Occipital lobe (tissue), 2 donors: ENCODE measurements around the gene AOC1. TPM values are rescaled to one million over a fixed set of nuclear protein-coding genes. Genes with fewer than 3 reads are reported as not detected.
"Not testable (repeated sequence)": the region's sequence is repeated elsewhere in the genome, so short reads cannot be mapped to it uniquely, and the experiment has no call there.

Experiments
- DNase-seq: peaks from one replicate; lab custom pipeline; 2025; lab: John Stamatoyannopoulos, UW
- total RNA-seq: library from RNA; depleted of rRNA; stranded (reverse); fragments of >200 nt; gene quantifications from one replicate; pipeline ENCODE4 v1.2.3, GENCODE V29; 2014

AOC1 gene, protein sequence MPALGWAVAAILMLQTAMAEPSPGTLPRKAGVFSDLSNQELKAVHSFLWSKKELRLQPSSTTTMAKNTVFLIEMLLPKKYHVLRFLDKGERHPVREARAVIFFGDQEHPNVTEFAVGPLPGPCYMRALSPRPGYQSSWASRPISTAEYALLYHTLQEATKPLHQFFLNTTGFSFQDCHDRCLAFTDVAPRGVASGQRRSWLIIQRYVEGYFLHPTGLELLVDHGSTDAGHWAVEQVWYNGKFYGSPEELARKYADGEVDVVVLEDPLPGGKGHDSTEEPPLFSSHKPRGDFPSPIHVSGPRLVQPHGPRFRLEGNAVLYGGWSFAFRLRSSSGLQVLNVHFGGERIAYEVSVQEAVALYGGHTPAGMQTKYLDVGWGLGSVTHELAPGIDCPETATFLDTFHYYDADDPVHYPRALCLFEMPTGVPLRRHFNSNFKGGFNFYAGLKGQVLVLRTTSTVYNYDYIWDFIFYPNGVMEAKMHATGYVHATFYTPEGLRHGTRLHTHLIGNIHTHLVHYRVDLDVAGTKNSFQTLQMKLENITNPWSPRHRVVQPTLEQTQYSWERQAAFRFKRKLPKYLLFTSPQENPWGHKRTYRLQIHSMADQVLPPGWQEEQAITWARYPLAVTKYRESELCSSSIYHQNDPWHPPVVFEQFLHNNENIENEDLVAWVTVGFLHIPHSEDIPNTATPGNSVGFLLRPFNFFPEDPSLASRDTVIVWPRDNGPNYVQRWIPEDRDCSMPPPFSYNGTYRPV
- total RNA-seq: not detected

DNA sequence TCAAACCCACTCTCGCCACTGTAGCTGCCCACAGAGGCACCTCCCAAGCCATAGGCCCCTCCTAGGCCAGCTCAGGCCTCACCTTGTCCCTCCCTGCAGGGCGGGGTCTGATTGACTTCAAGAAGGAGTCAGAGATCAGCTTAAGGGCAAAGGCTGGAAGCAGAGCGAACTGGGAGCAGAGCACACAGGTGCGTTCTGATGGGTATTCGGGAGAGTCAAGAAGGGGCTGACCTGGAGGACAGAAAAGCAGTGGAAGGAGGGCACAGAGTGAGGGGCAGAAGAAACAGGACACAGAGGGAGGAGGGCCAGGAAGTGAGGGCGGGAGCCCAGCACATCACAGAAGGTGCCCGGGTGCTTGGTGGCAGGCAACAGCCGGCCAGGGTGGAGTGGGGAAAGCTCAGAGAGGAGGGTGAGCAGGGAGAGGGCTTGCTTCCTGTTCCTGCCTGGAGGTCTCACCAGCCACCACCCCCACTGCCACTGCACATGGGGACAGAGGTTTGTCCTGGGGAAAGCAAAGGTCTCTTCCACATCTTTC lies at the start of gene AOC1:
Gene AOC1 (plus strand): TSS at position 147 of the 535 bp plus-strand sequence. CDS start 3,954 bp downstream, outside the sequence.
- DNase-seq: no peak

DNA sequence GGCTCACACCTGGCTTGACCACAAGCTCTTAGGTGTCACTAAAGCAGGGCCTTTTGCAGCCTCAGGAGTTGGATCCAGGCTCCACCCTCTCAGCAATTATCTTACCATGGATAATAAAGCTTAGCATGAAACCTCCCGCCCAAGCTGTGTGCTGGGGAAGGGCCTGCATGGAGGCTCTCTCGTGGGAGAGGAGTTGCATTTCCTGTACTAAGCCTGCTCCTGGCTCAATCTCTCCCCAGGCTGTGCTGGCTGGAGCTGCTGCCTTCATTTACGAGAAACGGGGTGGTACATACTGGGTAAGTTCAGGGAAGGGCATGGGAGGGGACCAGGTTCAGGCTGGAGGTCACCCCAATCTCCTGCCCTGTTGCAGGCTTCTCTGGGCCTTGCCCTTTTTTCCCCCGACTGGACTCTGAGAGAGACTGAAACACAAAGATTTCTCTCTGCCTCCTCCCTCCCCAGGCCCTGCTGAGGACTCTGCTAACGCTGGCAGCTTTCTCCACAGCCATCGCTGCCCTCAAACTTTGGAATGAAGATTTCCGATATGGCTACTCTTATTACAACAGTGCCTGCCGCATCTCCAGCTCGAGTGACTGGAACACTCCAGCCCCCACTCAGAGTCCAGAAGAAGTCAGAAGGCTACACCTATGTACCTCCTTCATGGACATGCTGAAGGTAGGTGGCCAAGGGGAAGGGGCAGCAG lies 49.0 kb upstream of the AOC1 start:
- DNase-seq: no peak

DNA sequence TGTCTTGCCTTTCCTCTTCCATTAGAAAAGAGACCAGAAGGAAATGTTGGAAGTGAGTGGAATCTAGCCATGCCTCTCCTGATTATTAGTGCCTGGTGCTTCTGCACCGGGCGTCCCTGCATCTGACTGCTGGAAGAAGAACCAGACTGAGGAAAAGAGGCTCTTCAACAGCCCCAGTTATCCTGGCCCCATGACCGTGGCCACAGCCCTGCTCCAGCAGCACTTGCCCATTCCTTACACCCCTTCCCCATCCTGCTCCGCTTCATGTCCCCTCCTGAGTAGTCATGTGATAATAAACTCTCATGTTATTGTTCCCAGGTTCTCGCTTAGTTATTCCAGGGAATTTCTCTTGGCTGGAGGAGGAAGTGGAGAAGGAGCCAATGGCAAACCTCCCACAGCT lies 47.5 kb upstream of the AOC1 start:
- DNase-seq: no peak

DNA sequence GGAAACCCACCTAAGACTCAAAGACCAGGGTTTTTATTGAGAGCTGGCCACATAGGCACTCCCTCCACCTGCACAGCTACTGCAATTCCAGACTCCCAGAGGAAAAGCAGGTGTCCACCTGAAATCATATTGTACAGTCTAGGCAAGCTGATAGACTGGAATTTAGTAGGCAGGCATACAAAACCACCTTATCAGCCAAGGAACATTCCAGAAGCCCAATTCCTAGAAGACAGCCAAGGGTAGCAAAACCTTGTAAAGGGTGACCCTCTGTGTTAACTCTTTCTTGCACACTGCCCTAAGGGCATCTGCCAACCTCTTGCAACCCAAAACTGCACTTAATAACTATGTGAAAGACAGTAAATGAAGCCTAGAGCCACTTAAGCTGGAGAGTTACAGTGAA lies 46.5 kb upstream of the AOC1 start:
- no peak for DNase-seq

DNA sequence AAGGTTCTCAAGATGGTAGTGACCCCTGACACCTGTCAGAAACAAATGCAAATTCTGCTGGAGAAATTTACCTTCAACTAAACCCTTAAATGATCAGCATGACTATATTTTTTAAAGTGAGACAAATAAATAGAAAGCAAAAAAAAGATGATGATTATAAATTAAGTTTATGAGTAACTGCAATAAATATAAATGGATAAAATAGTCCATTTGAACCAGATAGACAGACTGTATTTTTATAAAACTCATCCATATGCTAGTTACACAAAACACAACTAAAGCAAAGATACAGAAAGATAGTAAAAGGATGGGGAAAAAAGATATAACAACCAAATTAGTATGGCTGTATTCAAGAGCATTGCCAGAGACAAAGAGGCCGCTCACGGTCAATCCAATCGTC lies 45.9 kb upstream of the AOC1 start:
- DNase-seq: no peak

DNA sequence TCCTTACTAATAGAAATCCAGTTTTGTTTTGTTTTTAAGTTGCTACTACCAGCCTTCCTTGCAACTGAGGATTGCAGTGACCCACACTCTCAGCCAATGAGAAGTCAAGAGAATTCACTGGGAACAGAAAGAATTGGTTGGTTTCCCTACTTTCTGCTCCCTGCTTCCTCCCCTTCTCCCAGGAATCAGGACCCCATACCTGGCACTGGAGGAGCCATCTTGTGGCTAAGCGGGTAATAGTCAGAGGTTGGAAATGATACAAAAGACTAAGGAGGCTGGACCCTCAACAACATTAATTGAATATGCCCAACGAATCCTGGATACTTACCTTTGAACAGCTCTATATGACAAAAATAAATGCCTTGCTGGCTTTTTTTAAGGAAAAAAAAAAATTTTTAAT lies 45.5 kb upstream of the AOC1 start:
- no peak for DNase-seq

DNA sequence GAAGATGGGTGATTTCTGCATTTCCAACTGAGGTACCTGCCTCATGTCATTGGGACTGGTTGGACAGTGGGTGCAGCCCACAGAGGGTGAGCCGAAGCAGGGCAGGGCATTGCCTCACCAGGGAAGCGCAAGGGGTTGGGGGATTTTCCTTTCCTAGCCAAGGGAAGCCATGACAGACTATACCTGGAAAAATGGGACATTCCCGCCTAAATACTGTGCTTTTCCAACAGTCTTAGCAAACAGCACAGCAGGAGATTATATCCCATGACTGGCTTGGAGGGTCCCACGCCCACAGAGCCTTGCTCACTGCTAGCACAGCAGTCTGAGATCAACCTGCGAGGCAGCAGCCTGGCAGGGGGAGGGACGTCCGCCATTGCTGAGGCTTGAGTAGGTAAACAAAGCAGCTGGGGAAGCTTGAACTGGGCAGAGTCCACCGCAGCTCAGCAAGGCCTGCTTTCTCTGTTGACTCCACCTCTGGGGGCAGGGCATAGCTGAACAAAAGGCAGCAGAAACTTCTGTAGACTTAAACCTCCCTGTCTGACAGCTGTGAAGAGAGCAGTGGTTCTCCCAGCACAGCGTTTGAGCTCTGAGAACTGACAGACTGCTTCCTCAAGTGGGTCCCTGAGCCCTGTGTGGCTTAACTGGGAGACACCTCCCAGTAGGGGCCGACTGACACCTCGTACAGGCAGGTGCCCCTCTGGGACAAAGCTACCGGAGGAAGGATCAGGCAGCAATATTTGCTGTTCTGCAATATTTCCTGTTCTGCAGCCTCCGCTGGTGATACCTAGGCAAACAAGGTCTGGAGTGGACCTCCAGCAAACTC lies 44.5 kb upstream of the AOC1 start:
- DNase-seq: not testable (repeated sequence)

DNA sequence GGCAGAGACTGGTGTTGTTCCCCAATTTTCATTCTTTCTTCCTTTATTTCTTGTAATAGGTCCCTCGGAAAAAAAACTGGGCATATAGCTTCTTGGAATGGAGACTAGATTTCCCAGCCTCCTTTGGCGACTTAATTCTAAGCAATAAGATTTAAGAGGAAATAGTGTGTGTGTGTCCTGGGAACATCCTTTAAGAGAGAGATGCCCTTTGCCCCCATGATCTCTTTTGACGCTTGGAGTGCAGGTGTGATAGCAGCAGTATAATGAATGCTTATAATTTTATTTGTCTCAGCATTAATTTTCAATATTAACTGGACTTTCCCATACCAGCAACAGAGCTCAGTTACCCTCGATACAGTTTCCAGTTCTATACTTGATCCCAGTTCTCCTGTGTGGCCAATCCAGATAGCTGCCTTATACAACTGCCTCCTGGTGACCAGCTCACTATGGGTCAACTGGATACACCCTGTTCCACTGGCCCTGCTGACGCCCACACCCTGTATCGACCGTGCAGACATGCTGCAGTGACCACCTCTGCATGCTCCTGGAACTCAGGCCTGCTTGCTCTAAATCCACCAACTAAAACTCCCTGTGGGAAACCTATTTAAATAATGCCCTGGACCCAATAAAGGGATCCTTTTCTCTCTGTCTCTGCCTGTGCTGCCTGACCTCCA lies 37.9 kb upstream of the AOC1 start:
- DNase-seq: no peak

DNA sequence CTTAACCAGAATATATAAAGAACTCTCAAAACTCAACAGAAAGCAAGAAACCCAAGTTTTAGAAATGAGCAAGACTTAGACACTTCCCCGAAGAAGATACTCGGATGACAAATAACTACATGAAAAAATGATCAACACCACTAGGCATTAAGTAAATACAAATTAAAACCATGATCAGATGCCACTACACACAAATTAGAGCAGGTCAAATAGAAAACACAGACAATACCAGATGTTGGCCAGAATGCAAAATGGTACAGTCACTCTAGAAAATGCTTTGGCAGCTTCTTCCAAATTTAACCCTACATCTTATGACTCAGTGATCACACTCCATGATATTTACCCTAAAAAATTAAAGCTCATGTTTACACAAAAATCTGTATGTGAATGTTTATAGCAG lies 33.3 kb upstream of the AOC1 start:
- DNase-seq: no peak

DNA sequence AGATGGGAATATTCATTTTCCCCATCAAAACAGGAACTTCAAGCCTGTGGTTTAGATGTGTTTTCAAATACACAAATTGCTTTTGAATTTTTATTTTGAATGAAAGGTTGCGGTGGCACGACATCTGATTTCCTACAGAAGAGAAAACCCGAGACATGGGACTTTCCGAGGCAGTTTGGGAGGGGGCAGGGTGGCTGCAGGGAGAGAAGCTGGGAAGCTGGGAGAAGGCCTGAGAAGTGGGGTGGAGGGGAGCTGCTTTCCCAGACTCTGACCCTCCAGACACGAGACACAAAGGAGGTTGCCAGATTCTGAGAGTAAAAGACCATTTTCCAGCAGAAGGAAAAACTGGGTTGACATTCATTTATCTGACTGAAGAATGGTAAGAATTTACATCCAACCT lies 32.2 kb upstream of the AOC1 start:
- DNase-seq: no peak

DNA sequence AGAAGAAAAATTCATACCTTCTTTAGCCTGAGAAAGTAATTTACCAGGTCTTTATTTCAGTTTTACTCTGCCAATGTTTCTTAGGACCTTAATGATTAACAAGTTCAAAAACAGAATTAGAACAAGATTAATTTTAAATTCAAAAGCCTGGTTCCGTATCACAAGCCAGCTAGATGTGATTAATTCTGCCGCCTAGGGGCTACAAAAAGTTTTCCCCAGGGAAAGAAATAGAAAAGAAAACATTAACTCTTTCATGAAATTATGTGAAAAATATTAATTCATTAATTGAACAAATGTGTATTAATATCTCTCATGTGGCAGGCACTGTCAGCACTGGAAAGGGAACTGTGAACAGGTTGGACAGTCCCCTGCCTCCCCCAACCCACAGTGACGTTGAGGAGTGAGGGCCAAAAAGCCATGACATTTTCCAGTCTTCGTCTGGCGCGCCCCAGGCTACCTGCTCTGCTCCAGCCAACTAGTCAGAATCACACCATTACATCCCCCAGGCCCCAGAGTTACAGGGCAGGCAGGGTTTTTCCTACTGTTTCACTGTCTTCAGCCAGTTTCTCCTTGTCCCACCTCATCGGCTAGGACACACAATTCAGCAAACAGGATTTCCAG lies 31.6 kb upstream of the AOC1 start:
- DNase-seq: no peak

DNA sequence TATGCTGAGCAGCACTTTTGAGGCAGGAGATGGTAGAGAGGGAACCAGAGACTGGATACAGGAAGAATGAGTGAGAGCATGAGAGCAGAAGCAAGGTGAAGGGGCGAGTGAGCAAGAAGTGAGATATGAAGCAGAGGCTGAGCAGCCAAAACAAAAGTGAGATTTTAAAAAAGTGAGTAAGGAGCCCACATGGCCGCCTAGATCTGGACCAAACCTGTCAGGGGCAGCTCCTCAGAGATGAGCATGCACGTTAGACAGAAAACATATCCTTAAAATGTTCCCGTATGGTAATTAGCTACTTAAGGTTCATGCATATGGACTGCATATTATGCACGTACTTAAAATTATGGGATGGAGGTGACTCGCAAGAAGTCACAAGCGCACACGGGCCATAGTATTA lies 29.3 kb upstream of the AOC1 start:
- DNase-seq: no peak

DNA sequence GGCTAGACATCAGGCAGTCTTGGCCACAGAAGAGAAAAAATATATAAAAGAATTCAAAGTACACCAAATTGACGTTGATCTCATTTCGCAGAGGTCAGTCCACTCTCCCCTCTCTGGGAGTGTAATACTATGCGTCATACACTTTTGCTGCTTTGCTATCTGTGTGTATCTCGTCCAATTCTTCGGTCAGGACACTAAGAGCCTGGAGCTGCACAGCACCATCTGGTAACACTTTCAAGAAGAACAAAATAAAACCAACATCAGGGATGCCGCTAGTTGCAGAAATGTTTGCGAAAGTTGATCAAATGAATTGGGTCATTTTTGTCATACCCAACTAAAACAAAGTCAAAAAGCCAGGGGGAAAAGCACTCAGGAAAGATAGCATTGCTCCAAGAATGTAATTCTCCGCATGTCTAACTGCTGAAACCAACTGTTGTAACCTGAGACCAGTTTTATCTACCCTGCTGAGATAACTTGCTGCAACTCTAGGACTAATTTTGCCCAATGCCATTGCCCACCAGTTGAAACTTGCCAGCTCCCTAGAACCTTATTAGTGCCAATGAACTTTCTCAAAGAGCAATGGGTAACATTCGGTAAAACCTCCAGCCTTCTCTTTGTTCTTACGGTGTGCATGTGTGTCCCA lies 28.7 kb upstream of the AOC1 start:
- no peak for DNase-seq

DNA sequence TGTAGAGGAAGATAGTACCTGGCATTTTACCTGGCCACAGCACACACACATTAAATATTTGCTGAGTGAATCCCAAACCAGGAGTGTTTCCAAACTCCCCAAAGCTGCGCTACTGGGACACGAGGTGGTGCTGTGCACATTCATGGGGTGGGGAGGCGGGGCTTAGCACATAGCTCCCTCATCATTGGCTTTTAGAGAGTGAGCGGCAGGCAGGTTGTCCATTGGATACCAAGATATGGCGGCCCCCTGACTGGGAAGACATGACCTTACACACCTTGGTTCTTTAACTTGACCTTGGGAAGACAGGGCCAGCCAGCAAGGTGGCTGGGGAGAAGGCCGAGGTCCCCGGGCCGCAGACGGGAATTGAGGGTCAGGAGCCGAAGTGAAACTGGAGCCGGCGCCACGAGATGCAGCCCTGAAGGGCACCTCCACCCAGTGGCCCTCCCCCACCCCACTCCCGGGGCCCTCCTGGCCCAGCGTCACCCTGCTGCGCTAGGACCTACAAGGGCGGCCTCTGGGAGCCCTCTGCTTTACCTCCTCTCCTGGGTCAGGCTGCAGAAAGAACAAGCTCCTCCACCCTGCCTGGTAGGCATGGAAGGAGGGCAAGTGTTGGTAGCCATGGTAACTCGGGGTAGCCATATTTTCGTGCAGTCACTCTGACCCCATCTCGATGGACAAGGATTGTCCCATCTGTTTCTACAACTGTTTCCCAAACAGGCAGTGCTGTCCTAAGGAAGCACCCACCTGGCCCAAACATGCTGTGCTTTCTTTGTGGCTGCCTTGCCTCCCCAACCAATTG lies 27.7 kb upstream of the AOC1 start:
- no peak for DNase-seq

DNA sequence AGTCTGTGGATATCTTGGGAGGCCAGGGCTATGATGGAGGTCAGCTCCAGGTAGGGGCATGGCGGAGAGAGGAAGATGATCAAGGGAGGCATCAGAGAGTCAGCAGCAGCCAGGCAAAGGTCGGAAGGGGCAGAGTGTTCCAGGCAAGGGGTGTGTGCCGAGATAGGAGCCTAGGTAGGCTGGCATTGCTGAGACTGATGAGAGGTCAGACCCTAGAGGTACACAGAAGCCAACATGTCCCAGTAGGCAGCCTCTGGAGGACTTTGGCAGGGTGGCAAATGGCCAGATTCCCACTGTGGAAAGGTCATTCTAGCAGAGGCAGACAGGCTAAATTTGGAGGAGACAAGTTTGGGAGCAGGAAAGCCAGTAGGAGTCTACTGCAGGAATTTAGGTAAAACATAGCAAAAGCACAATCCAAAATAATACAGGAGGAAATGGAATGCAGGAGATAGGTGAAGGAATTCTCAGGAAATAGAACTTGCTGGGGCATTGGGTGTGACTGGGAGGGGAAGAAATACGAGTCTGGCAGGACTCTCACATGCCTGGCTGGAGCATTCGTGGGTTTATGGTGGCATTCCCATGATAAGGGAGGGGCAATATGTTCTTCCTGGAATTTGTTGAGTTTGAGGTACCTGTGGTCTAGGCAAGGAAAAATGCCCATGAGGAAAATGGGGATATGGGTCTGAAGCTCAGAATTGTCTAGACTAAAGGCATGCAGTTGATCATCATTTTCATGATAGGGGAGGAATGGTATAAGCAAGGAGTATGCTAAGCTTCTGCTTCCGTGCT lies 26.1 kb upstream of the AOC1 start:
- DNase-seq: no peak

DNA sequence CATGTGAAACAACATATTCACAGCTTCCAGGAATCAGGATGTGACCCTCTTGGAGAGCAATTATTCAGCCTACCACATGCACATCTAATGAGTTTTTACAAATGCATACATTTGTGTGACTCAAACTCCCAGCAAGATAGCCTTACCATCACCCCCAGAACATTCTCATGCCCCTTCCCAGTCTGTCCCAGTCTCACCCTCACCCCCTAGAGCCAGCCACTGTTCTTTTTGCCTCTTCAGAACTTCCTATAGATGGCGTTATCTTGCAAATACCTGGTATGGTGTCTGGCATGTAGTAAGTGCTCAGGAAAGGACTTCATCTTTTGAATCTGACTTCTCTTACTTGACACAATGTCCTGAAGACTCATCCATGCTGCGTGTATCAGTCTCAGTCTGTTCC lies 23.9 kb upstream of the AOC1 start:
- no peak for DNase-seq

DNA sequence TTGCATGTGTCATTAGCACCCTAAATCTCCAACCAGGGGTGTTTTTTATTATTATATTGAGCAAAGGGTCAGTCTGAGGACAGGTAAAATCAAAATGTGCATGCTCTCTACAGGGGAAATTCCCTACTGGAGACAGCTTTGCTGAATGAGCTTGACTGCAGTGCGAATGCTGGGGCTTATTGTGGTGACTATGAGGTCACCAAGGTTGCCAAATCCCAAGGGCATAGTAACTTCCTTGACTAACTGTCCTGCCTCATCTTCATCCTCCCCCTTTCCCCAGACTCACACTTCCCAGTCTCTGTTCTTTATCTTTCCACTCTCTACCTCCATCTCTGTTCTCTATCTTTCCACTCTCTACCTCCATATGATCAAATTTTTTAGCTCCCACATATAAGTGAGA lies 22.9 kb upstream of the AOC1 start:
- DNase-seq: no peak

DNA sequence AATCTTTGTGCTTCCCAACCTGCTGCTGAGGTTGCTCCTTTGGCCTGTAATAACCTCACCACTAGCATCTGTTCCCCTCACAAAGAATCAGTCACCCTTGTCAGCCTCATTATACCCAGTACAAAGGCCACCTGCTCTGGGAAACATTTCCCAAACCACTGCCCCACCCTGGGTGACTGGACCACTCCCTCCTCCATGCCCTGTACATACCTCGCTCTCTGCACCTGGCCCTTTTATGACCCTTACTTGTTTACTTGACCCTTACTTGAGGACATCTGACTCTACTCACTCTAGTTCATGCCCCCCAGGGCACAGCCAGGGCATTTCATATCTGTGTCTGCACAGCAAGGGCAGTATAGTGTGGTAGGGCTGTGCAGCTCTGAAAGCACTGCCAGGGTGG lies 21.4 kb upstream of the AOC1 start:
- no peak for DNase-seq
